K562 (cell line): ENCODE measurements around the gene POR. TPM values are rescaled to one million over a fixed set of nuclear protein-coding genes. Genes with fewer than 3 reads are reported as not detected.

Experiments used
- ARNT ChIP-seq, 2 experiments: fragments of 450-650 bp; IDR thresholded peaks; 2 replicates each; pipeline ENCODE4 v1.6.1; 2016; ENCODE audit warnings: mild to moderate bottlenecking in 1 of 2
- ATF1 ChIP-seq, 2 experiments: fragments of 450-650 bp in 1 of 2; IDR thresholded peaks; 2 replicates each; pipeline ENCODE4 v1.6.1; 2016; ENCODE audit warnings: missing compliant biosample characterization in 1 of 2, missing genetic modification characterization in 1 of 2
- KLF6 ChIP-seq: fragments of 250-450 bp; sonication (Bioruptor Pico); IDR thresholded peaks from 2 replicates; pipeline ENCODE4 v1.4.0; 2020; ENCODE audit warnings: mild to moderate bottlenecking, moderate library complexity, borderline replicate concordance
- MTF1 ChIP-seq: fragments of 250-450 bp; sonication (Bioruptor Pico); IDR thresholded peaks from 2 replicates; pipeline ENCODE4 v1.9.0; 2021; ENCODE audit warnings: moderate library complexity, mild to moderate bottlenecking, inconsistent platforms, borderline replicate concordance
- SREBF2 ChIP-seq: sonication (generic); formaldehyde crosslinking; IDR thresholded peaks from 2 replicates; pipeline ENCODE4 v1.4.0; 2020; ENCODE audit warnings: mild to moderate bottlenecking, missing genetic modification reagents
- SRSF1 ChIP-seq: fragments of 200-400 bp; formaldehyde crosslinking; IDR thresholded peaks from 2 replicates; pipeline ENCODE4 v1.6.1; 2017; ENCODE audit warnings: mild to moderate bottlenecking, low read depth, low read length, moderate library complexity
- ZNF197 ChIP-seq: fragments of 200-800 bp; sonication (Bioruptor generic); IDR thresholded peaks from 2 replicates; pipeline ENCODE4 v1.6.1; 2016; ENCODE audit warnings: low read depth, missing genetic modification characterization, missing compliant biosample characterization
- polyA plus RNA-seq, 8 experiments: library from polyadenylated mRNA; depleted of rRNA in 4 of 8; stranded (reverse) in 5 of 8; unstranded in 3 of 8; fragments of >200 nt; fragmentation: Nextera tagmentation in 2 of 8; fragmentation: Illumina TruSeq in 1 of 8; extraction: Ambion mirVana in 2 of 8; extraction: Trizol in 1 of 8; gene quantifications; 2 replicates each; pipeline versions ENCODE4 v1.2.1 to v1.2.3, GENCODE V29; 2011 to 2014; ENCODE audit warnings: inconsistent platforms in 1 of 8, missing spikeins in 1 of 8
- total RNA-seq, 7 experiments: library from RNA; depleted of rRNA in 6 of 7; stranded (reverse); fragments of >200 nt in 6 of 7; fragmentation: Illumina TruSeq in 2 of 7; extraction: Trizol in 2 of 7; gene quantifications; 2 replicates each; pipeline versions ENCODE4 v1.2.1 to v1.2.3, GENCODE V29; 2011 to 2021; ENCODE audit warnings: low replicate concordance in 1 of 7
- TF ChIP-seq, protein P1 (sequence below), 2 experiments: fragments of 450-650 bp in 1 of 2; sonication (generic) in 1 of 2; formaldehyde crosslinking in 1 of 2; IDR thresholded peaks; 2 replicates each; pipeline versions ENCODE4 v1.7.1 to v1.9.0; 2016 to 2022; ENCODE audit warnings: inconsistent platforms in 1 of 2, mild to moderate bottlenecking in 1 of 2, missing genetic modification reagents in 1 of 2
- TF ChIP-seq, protein P2 (sequence below): fragments of 450-650 bp; IDR thresholded peaks from 2 replicates; pipeline ENCODE4 v1.6.1; 2014; ENCODE audit warnings: low read depth, mild to moderate bottlenecking, moderate library complexity, borderline replicate concordance
- TF ChIP-seq, protein P3 (sequence below): fragments of 450-650 bp; IDR thresholded peaks from 2 replicates; pipeline ENCODE4 v1.6.1; 2016; ENCODE audit warnings: low read depth, mild to moderate bottlenecking, moderate library complexity
- TF ChIP-seq, protein P4 (sequence below): fragments of 250-450 bp; sonication (Bioruptor Pico); IDR thresholded peaks from 2 replicates; pipeline ENCODE4 v1.5.0; 2022; ENCODE audit warnings: mild to moderate bottlenecking
- TF ChIP-seq, protein P5 (sequence below): fragments of 250-450 bp; sonication (Bioruptor Pico); IDR thresholded peaks from 2 replicates; pipeline ENCODE4 v1.8.0; 2021; ENCODE audit warnings: borderline replicate concordance, mild to moderate bottlenecking, moderate library complexity; ENCODE audit not compliant: poor library complexity, severe bottlenecking

Gene POR
- total and polyA plus RNA-seq, 9 of the 15 experiments (the other 6 are each of a cell fraction or from before 2014, with no cell fraction given), result 4.7 to 142 (median 40.8) TPM

DNA sequence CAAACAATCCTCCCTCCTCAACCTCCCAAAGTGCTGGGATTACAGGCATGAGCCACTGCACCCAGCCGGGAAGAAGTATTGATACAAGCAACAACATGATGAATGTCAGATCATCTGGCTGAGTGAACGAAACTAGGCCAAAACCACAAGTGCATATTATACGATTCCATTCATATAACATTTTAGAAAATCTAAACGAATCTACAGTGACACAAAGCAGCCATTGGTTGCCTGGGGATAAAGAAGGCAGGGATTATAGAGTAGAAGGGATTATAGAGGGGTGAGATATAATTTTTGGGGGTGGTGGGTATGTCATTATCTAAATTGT, 47.6 kb upstream of the POR start (continued):
- TF ChIP-seq, protein P1, sequence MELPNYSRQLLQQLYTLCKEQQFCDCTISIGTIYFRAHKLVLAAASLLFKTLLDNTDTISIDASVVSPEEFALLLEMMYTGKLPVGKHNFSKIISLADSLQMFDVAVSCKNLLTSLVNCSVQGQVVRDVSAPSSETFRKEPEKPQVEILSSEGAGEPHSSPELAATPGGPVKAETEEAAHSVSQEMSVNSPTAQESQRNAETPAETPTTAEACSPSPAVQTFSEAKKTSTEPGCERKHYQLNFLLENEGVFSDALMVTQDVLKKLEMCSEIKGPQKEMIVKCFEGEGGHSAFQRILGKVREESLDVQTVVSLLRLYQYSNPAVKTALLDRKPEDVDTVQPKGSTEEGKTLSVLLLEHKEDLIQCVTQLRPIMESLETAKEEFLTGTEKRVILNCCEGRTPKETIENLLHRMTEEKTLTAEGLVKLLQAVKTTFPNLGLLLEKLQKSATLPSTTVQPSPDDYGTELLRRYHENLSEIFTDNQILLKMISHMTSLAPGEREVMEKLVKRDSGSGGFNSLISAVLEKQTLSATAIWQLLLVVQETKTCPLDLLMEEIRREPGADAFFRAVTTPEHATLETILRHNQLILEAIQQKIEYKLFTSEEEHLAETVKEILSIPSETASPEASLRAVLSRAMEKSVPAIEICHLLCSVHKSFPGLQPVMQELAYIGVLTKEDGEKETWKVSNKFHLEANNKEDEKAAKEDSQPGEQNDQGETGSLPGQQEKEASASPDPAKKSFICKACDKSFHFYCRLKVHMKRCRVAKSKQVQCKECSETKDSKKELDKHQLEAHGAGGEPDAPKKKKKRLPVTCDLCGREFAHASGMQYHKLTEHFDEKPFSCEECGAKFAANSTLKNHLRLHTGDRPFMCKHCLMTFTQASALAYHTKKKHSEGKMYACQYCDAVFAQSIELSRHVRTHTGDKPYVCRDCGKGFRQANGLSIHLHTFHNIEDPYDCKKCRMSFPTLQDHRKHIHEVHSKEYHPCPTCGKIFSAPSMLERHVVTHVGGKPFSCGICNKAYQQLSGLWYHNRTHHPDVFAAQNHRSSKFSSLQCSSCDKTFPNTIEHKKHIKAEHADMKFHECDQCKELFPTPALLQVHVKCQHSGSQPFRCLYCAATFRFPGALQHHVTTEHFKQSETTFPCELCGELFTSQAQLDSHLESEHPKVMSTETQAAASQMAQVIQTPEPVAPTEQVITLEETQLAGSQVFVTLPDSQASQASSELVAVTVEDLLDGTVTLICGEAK (IDR thresholded peaks at IDR 0.05), result peak; percentile 9; the same call in 1 of the 2 replicates
- TF ChIP-seq, protein P1 (CRISPR knock-in tag; IDR thresholded peaks at IDR 0.05), result no peak
- TF ChIP-seq SRSF1, result no peak
- TF ChIP-seq, protein P2, sequence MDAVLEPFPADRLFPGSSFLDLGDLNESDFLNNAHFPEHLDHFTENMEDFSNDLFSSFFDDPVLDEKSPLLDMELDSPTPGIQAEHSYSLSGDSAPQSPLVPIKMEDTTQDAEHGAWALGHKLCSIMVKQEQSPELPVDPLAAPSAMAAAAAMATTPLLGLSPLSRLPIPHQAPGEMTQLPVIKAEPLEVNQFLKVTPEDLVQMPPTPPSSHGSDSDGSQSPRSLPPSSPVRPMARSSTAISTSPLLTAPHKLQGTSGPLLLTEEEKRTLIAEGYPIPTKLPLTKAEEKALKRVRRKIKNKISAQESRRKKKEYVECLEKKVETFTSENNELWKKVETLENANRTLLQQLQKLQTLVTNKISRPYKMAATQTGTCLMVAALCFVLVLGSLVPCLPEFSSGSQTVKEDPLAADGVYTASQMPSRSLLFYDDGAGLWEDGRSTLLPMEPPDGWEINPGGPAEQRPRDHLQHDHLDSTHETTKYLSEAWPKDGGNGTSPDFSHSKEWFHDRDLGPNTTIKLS, result no peak
- TF ChIP-seq ARNT (IDR thresholded peaks at IDR 0.05), result 0 out of 4 replicates have a peak, but pooled peaks of 1 of the 2 experiments have one; percentile 18
- no peak for TF ChIP-seq MTF1 (CRISPR knock-in tag)
- TF ChIP-seq SREBF2 (CRISPR knock-in tag), result no peak
- TF ChIP-seq, protein P3, sequence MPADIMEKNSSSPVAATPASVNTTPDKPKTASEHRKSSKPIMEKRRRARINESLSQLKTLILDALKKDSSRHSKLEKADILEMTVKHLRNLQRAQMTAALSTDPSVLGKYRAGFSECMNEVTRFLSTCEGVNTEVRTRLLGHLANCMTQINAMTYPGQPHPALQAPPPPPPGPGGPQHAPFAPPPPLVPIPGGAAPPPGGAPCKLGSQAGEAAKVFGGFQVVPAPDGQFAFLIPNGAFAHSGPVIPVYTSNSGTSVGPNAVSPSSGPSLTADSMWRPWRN, result 0 out of 2 replicates have a peak, but pooled peaks have one; percentile 7
- no peak for TF ChIP-seq ZNF197 (CRISPR knock-in tag)
- TF ChIP-seq, protein P4, sequence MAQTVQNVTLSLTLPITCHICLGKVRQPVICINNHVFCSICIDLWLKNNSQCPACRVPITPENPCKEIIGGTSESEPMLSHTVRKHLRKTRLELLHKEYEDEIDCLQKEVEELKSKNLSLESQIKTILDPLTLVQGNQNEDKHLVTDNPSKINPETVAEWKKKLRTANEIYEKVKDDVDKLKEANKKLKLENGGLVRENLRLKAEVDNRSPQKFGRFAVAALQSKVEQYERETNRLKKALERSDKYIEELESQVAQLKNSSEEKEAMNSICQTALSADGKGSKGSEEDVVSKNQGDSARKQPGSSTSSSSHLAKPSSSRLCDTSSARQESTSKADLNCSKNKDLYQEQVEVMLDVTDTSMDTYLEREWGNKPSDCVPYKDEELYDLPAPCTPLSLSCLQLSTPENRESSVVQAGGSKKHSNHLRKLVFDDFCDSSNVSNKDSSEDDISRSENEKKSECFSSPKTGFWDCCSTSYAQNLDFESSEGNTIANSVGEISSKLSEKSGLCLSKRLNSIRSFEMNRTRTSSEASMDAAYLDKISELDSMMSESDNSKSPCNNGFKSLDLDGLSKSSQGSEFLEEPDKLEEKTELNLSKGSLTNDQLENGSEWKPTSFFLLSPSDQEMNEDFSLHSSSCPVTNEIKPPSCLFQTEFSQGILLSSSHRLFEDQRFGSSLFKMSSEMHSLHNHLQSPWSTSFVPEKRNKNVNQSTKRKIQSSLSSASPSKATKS (CRISPR knock-in tag), result no peak
- TF ChIP-seq ATF1 (CRISPR knock-in tag; IDR thresholded peaks at IDR 0.05), result no peak
- peak; percentile 22; the same call in 1 of the 2 replicates for TF ChIP-seq ATF1 (tag; IDR thresholded peaks at IDR 0.05)
- TF ChIP-seq, protein P5, sequence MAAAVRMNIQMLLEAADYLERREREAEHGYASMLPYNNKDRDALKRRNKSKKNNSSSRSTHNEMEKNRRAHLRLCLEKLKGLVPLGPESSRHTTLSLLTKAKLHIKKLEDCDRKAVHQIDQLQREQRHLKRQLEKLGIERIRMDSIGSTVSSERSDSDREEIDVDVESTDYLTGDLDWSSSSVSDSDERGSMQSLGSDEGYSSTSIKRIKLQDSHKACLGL (CRISPR knock-in tag), result no peak
- no peak for TF ChIP-seq KLF6 (CRISPR knock-in tag)
